Measurements from ENCODE around the gene HOXA9. TPM values are rescaled to one million over a fixed set of nuclear protein-coding genes. Genes with fewer than 3 reads are reported as not detected.

The HOXA9 gene
- total RNA-seq, 2 experiments from 2014 or later = not detected

- POLR2A ChIA-PET = no interaction called here
- CTCF ChIA-PET = interaction anchor here (1.0 to 1.6 kb wide), 9 partner anchors 10 to 468 kb away, joined by 3 to 6 read pairs (median 4); partner anchors contain the start of genes HOXA11 and HOXA4
Observed at GRCh38 chr7:27150568-27151340, 14.6 kb downstream of the HOXA9 start.

GRCh38 chr7:27149842-27150567 is 15.3 kb downstream of the HOXA9 start:
- CTCF ChIA-PET = interaction anchor here (0.8 to 1.6 kb wide), 10 partner anchors 9 to 468 kb away, joined by 3 to 6 read pairs (median 4); partner anchors contain the start of genes HOXA11 and HOXA4
- POLR2A ChIA-PET = no interaction called here

GRCh38 chr7:27148756-27149641 is 16.3 kb downstream of the HOXA9 start:
- ChIA-PET CTCF (interaction anchor here (0.7 to 1.2 kb wide), 4 partner anchors 8 to 35 kb away, joined by 3 to 4 read pairs (median 4); partner anchors contain the start of gene HOXA11), POLR2A (no interaction called here)

- CTCF ChIA-PET = interaction anchor here (0.7 to 1.0 kb wide), 2 partner anchors 13 kb away, joined by 3 read pairs; no protein-coding TSS in a partner anchor
- POLR2A ChIA-PET = no interaction called here
Observed at GRCh38 chr7:27148031-27148755, 17.1 kb downstream of the HOXA9 start.

- ChIA-PET CTCF (interaction anchor here (1.0 to 1.4 kb wide), 2 partner anchors 9 to 14 kb away, joined by 3 to 4 read pairs; partner anchors contain the start of gene HOXA7), POLR2A (no interaction called here)
Observed at GRCh38 chr7:27147199-27148030, 17.9 kb downstream of the HOXA9 start, which contains the start of gene HOXA6. Gene HOXA6 (minus strand): TSS chr7:27147774. CDS start chr7:27147749, 25 bp downstream.

- CTCF ChIA-PET = interaction anchor here (1.4 kb wide), 1 partner anchor 10 kb away, joined by 4 read pairs; the partner anchor contains the start of gene HOXA7
- POLR2A ChIA-PET = no interaction called here
Observed at GRCh38 chr7:27146491-27147198, 18.7 kb downstream of the HOXA9 start.

- ChIA-PET CTCF (no interaction called here), POLR2A (no interaction called here)
Observed at GRCh38 chr7:27145914-27146412, 19.4 kb downstream of the HOXA9 start.

GRCh38 chr7:27145165-27145913 is 20.0 kb downstream of the HOXA9 start:
- CTCF ChIA-PET = no interaction called here
- POLR2A ChIA-PET = no interaction called here

GRCh38 chr7:27144781-27145164 is 20.6 kb downstream of the HOXA9 start:
- CTCF ChIA-PET = no interaction called here

GRCh38 chr7:27143950-27144780 is 21.2 kb downstream of the HOXA9 start:
- POLR2A ChIA-PET = no interaction called here
- CTCF ChIA-PET = no interaction called here

More at GRCh38 chr7:27144781-27145164, 20.6 kb downstream of the HOXA9 start:
- POLR2A ChIA-PET = no interaction called here

- ChIA-PET POLR2A (no interaction called here), CTCF (no interaction called here)
Observed at GRCh38 chr7:27143023-27143949, 22.1 kb downstream of the HOXA9 start, which contains the start of gene HOXA5. Gene HOXA5 (minus strand): TSS chr7:27143681. CDS start chr7:27143607, 74 bp downstream.

- POLR2A ChIA-PET = no interaction called here
- CTCF ChIA-PET = no interaction called here
Observed at GRCh38 chr7:27142580-27143022, 22.7 kb downstream of the HOXA9 start.

- ChIA-PET POLR2A (no interaction called here), CTCF (interaction anchor here (1.8 kb wide), 1 partner anchor 37 kb away, joined by 8 read pairs; no protein-coding TSS in a partner anchor)
Observed at GRCh38 chr7:27141923-27142579, 23.3 kb downstream of the HOXA9 start.
